HG03565 (cell line): ENCODE data around the gene CLCN6.

Experiments used
- ATAC-seq: cut with Tn5 transposase; IDR thresholded peaks from one replicate; pipeline ENCODE4 v1.9.1; 2021; ENCODE audit warnings: mild to moderate bottlenecking, moderate library complexity; ENCODE audit not compliant: unreplicated experiment

The CLCN6 gene

GRCh38 chr1:11778844-11779623 lies 27.0 kb upstream of the CLCN6 start:
- no peak for ATAC-seq

GRCh38 chr1:11779715-11780379 lies 26.1 kb upstream of the CLCN6 start:
- ATAC-seq, result no peak

- no peak for ATAC-seq
Observed at GRCh38 chr1:11780380-11781147, 25.4 kb upstream of the CLCN6 start.

GRCh38 chr1:11781297-11781696 lies 24.7 kb upstream of the CLCN6 start:
- no peak for ATAC-seq

- ATAC-seq, result no peak
Observed at GRCh38 chr1:11782127-11782708, 23.8 kb upstream of the CLCN6 start.

- no peak for ATAC-seq
Observed at GRCh38 chr1:11783556-11783955, 22.4 kb upstream of the CLCN6 start.

GRCh38 chr1:11784256-11784992 lies 21.6 kb upstream of the CLCN6 start:
- no peak for ATAC-seq

GRCh38 chr1:11784993-11785769 lies 20.8 kb upstream of the CLCN6 start:
- no peak for ATAC-seq

- no peak for ATAC-seq
Observed at GRCh38 chr1:11786168-11786567, 19.8 kb upstream of the CLCN6 start.

- no peak for ATAC-seq
Observed at GRCh38 chr1:11787251-11787803, 18.7 kb upstream of the CLCN6 start.

GRCh38 chr1:11787804-11788436 lies 18.1 kb upstream of the CLCN6 start:
- ATAC-seq, result no peak

- no peak for ATAC-seq
Observed at GRCh38 chr1:11788549-11789053, 17.4 kb upstream of the CLCN6 start.

GRCh38 chr1:11789126-11790067 lies 16.6 kb upstream of the CLCN6 start:
- ATAC-seq, result no peak

GRCh38 chr1:11790101-11790879 lies 15.7 kb upstream of the CLCN6 start:
- no peak for ATAC-seq

- no peak for ATAC-seq
Observed at GRCh38 chr1:11790880-11791715, 14.9 kb upstream of the CLCN6 start.

- no peak for ATAC-seq
Observed at GRCh38 chr1:11792106-11792505, 13.9 kb upstream of the CLCN6 start.
